ENCODE data around the gene LPIN2.
"Not testable (repeated sequence)": the region's sequence is repeated elsewhere in the genome, so short reads cannot be mapped to it uniquely, and the experiment has no call there.

LPIN2 gene

GRCh38 chr18:3053081-3053480 lies 40.1 kb upstream of the LPIN2 start:
- Histone ChIP-seq H3K9me2 (replicated peaks; ENCODE audit: control insufficient read depth, low read length) (no peaks in the 10 kb centered on the region), H3K27me3 (ENCODE audit: control insufficient read depth, low read length) (peaks cover 1% of the 10 kb centered on the region), H4K20me1 (ENCODE audit: control insufficient read depth, insufficient read depth, low read depth, low read length) (no peaks in the 10 kb centered on the region), H3K4me3 (ENCODE audit: low read length) (no peak overlapping the region), H3K9me3 (ENCODE audit: control insufficient read depth, insufficient read depth, low read length) (no peaks in the 10 kb centered on the region), H3F3A (ENCODE audit: control insufficient read depth, insufficient read depth) (no peaks in the 10 kb centered on the region), H3K27ac (ENCODE audit: low read depth, low read length) (no peak overlapping the region), H3K36me3 (ENCODE audit: control insufficient read depth, low read length) (no peaks in the 10 kb centered on the region), H3K4me1 (ENCODE audit: control insufficient read depth, low read length) (no peaks in the 10 kb centered on the region), H3K4me2 (ENCODE audit: low read length) (no peak overlapping the region), H3K79me2 (ENCODE audit: control insufficient read depth, low read length) (no peaks in the 10 kb centered on the region)
- no peak for TF ChIP-seq EZH2phosphoT487 (IDR thresholded peaks at IDR 0.05; ENCODE audit: borderline replicate concordance, low read length)
- TF ChIP-seq CTCF (IDR thresholded peaks at IDR 0.05; ENCODE audit: low read depth, low read length, poor library complexity, severe bottlenecking), result no peak

- H3K4me2 ChIP-seq (ENCODE audit: low read length), result no peak overlapping the region
Measured at GRCh38 chr18:3052411-3052758, 39.4 kb upstream of the LPIN2 start.

GRCh38 chr18:3051718-3052410 lies 38.9 kb upstream of the LPIN2 start:
- Histone ChIP-seq H3F3A (ENCODE audit: control insufficient read depth, insufficient read depth) (no peaks in the 10 kb centered on the region), H4K20me1 (ENCODE audit: control insufficient read depth, insufficient read depth, low read depth, low read length) (no peaks in the 10 kb centered on the region), H3K9me3 (ENCODE audit: control insufficient read depth, insufficient read depth, low read length) (no peaks in the 10 kb centered on the region), H3K27ac (ENCODE audit: low read depth, low read length) (no peak overlapping the region), H3K27me3 (ENCODE audit: control insufficient read depth, low read length) (peaks cover 5% of the 10 kb centered on the region), H3K4me2 (ENCODE audit: low read length) (no peak overlapping the region), H3K9me2 (replicated peaks; ENCODE audit: control insufficient read depth, low read length) (no peaks in the 10 kb centered on the region), H3K79me2 (ENCODE audit: control insufficient read depth, low read length) (no peaks in the 10 kb centered on the region), H3K4me1 (ENCODE audit: control insufficient read depth, low read length) (no peaks in the 10 kb centered on the region), H3K36me3 (ENCODE audit: control insufficient read depth, low read length) (no peaks in the 10 kb centered on the region), H3K4me3 (ENCODE audit: low read length) (no peak overlapping the region)
- no peak for TF ChIP-seq EZH2phosphoT487 (IDR thresholded peaks at IDR 0.05; ENCODE audit: borderline replicate concordance, low read length)
- TF ChIP-seq CTCF (IDR thresholded peaks at IDR 0.05; ENCODE audit: low read depth, low read length, poor library complexity, severe bottlenecking), result no peak

More at GRCh38 chr18:3052411-3052758, 39.4 kb upstream of the LPIN2 start:
- no peak overlapping the region for H3K4me3 ChIP-seq (ENCODE audit: low read length)
- H3K9me2 ChIP-seq (replicated peaks; ENCODE audit: control insufficient read depth, low read length), result no peaks in the 10 kb centered on the region
- no peaks in the 10 kb centered on the region for H4K20me1 ChIP-seq (ENCODE audit: control insufficient read depth, insufficient read depth, low read depth, low read length)
- TF ChIP-seq EZH2phosphoT487 (IDR thresholded peaks at IDR 0.05; ENCODE audit: borderline replicate concordance, low read length) (no peak), CTCF (IDR thresholded peaks at IDR 0.05; ENCODE audit: low read depth, low read length, poor library complexity, severe bottlenecking) (no peak)
- H3K9me3 ChIP-seq (ENCODE audit: control insufficient read depth, insufficient read depth, low read length), result no peaks in the 10 kb centered on the region
- H3K36me3 ChIP-seq (ENCODE audit: control insufficient read depth, low read length), result no peaks in the 10 kb centered on the region
- H3F3A ChIP-seq (ENCODE audit: control insufficient read depth, insufficient read depth), result no peaks in the 10 kb centered on the region
- no peak overlapping the region for H3K27ac ChIP-seq (ENCODE audit: low read depth, low read length)
- peaks cover 5% of the 10 kb centered on the region for H3K27me3 ChIP-seq (ENCODE audit: control insufficient read depth, low read length)
- no peaks in the 10 kb centered on the region for H3K79me2 ChIP-seq (ENCODE audit: control insufficient read depth, low read length)
- H3K4me1 ChIP-seq (ENCODE audit: control insufficient read depth, low read length), result no peaks in the 10 kb centered on the region

GRCh38 chr18:3049897-3050454 lies 37.0 kb upstream of the LPIN2 start:
- not testable (repeated sequence) for H3F3A ChIP-seq (ENCODE audit: control insufficient read depth, insufficient read depth); H3K79me2 ChIP-seq (ENCODE audit: control insufficient read depth, low read length); H3K9me3 ChIP-seq (ENCODE audit: control insufficient read depth, insufficient read depth, low read length); H3K4me3 ChIP-seq (ENCODE audit: low read length); H4K20me1 ChIP-seq (ENCODE audit: control insufficient read depth, insufficient read depth, low read depth, low read length); H3K36me3 ChIP-seq (ENCODE audit: control insufficient read depth, low read length); H3K9me2 ChIP-seq (replicated peaks; ENCODE audit: control insufficient read depth, low read length); H3K4me1 ChIP-seq (ENCODE audit: control insufficient read depth, low read length); H3K4me2 ChIP-seq (ENCODE audit: low read length); H3K27ac ChIP-seq (ENCODE audit: low read depth, low read length); H3K27me3 ChIP-seq (ENCODE audit: control insufficient read depth, low read length)

Measured in DOHH2 (cell line).